ENCODE measurements around the gene CDC26.

GRCh38 chr9:113221800-113222481, 53.4 kb downstream of the CDC26 start:
- TF ChIP-seq EZH2 (IDR thresholded peaks at IDR 0.05; ENCODE audit: insufficient read depth, poor library complexity, severe bottlenecking) (no peak), EZH2phosphoT487 (IDR thresholded peaks at IDR 0.05; ENCODE audit: insufficient read depth, low read depth) (no peak)
